Endometrial microvascular endothelial cells (primary cell): ENCODE measurements around the gene CFAP251. TPM values are rescaled to one million over a fixed set of nuclear protein-coding genes. Genes with fewer than 3 reads are reported as not detected.

Experiments
- in situ Hi-C: cut with HindIII; loops from 2 replicates; pipeline ENCODE4 v1.10.0; 2017; ENCODE audit warnings: low sequenced_read_pairs, low pct_unique_long_range_greater_than_20kb; ENCODE audit errors: inconsistent ontology term
- total RNA-seq: library from RNA; depleted of rRNA; stranded (reverse); fragments of >200 nt; gene quantifications from one replicate; pipeline ENCODE4 v1.2.3, GENCODE V29; 2015; ENCODE audit errors: inconsistent ontology term

Gene CFAP251
- total RNA-seq, 1 donor from 2014 or later: 0.37 TPM

GRCh38 chr12:122018457-122018856, 100.1 kb downstream of the CFAP251 start:
- in situ Hi-C loops: no loop called here

GRCh38 chr12:122018937-122019336, 100.5 kb downstream of the CFAP251 start:
- in situ Hi-C loops: no loop called here

GRCh38 chr12:122020795-122021192, 102.4 kb downstream of the CFAP251 start:
- in situ Hi-C loops: no loop called here

GRCh38 chr12:122021193-122021821, 102.9 kb downstream of the CFAP251 start:
- in situ Hi-C loops: no loop called here

GRCh38 chr12:122021822-122022392, 103.5 kb downstream of the CFAP251 start, which contains the start of gene BCL7A:
Gene BCL7A (plus strand): TSS chr12:122021884. CDS start chr12:122022092, 208 bp downstream.
- in situ Hi-C loops: no loop called here

- in situ Hi-C loops: no loop called here
Measured at GRCh38 chr12:122022393-122023338, 104.3 kb downstream of the CFAP251 start.

GRCh38 chr12:122023339-122024131, 105.1 kb downstream of the CFAP251 start:
- in situ Hi-C loops: no loop called here

GRCh38 chr12:122024132-122024785, 105.9 kb downstream of the CFAP251 start:
- in situ Hi-C loops: no loop called here

GRCh38 chr12:122026706-122027333, 108.4 kb downstream of the CFAP251 start:
- in situ Hi-C loops: no loop called here

GRCh38 chr12:122028165-122028904, 109.9 kb downstream of the CFAP251 start:
- in situ Hi-C loops: no loop called here

GRCh38 chr12:122028905-122029560, 110.6 kb downstream of the CFAP251 start:
- in situ Hi-C loops: no loop called here

GRCh38 chr12:122029620-122030423, 111.4 kb downstream of the CFAP251 start:
- in situ Hi-C loops: no loop called here

GRCh38 chr12:122030424-122031035, 112.1 kb downstream of the CFAP251 start:
- in situ Hi-C loops: no loop called here

GRCh38 chr12:122031342-122032216, 113.2 kb downstream of the CFAP251 start:
- in situ Hi-C loops: no loop called here

- in situ Hi-C loops: no loop called here
Measured at GRCh38 chr12:122032580-122032979, 114.2 kb downstream of the CFAP251 start.
